Esophagus muscularis mucosa (tissue), 3 donors: Measurements from ENCODE around the gene TNFAIP8L1.

Source experiments
- CTCF ChIP-seq, 3 experiments: fragments of 200-600 bp in 2 of 3; fragments of 450-650 bp in 1 of 3; sonication (generic) in 2 of 3; IDR thresholded peaks; one replicate each; pipeline ENCODE4 v1.5.1; 2017 to 2019; ENCODE audit warnings: antibody characterized with exemption in 3 of 3, mild to moderate bottlenecking in 2 of 3, moderate library complexity in 1 of 3
- POLR2A ChIP-seq: fragments of 450-650 bp; IDR thresholded peaks from one replicate; pipeline ENCODE4 v1.6.1; 2017; ENCODE audit warnings: antibody characterized with exemption, moderate library complexity, mild to moderate bottlenecking, low read depth
- POLR2AphosphoS5 ChIP-seq, 2 donors: sonication (generic); formaldehyde crosslinking; IDR thresholded peaks; one replicate each; pipeline ENCODE4 v1.6.1; 2017; ENCODE audit warnings: antibody characterized with exemption in 2 of 2

- TF ChIP-seq POLR2A (no peak), CTCF (IDR thresholded peaks at IDR 0.05) (no peak), POLR2AphosphoS5 (IDR thresholded peaks at IDR 0.05) (no peak)
These were observed 41.9 kb upstream of the TNFAIP8L1 start for GRCh38 chr19:4597278-4597974.
